SU-DHL-6 (cell line): Measurements from ENCODE around the gene PITPNC1.

Source experiments
- H2AFZ ChIP-seq: fragments of 200-600 bp; sonication (generic); 2 replicates; pipeline ENCODE4 v1.6.1; 2014; ENCODE audit warnings: low read depth, mild to moderate bottlenecking, moderate library complexity, mixed read lengths, antibody characterized with exemption, low read length; ENCODE audit not compliant: severe bottlenecking
- H3F3A ChIP-seq: fragments of 200-600 bp; shearing (Covaris generic); 2 replicates; pipeline ENCODE4 v1.6.0; 2016; ENCODE audit warnings: antibody characterized with exemption, mild to moderate bottlenecking; ENCODE audit not compliant: insufficient read depth
- H3K27ac ChIP-seq: fragments of 200-600 bp; sonication (generic); 2 replicates; pipeline ENCODE4 v1.5.1; 2016; ENCODE audit warnings: low read depth, mild to moderate bottlenecking, low read length, moderate library complexity, mixed read lengths
- H3K27me3 ChIP-seq: fragments of 200-600 bp; sonication (generic), shearing (Covaris generic); 2 replicates; pipeline ENCODE4 v1.6.0; 2014; ENCODE audit warnings: mild to moderate bottlenecking, low read length
- H3K36me3 ChIP-seq: fragments of 200-600 bp; sonication (generic); 2 replicates; pipeline ENCODE4 v1.6.1; 2014; ENCODE audit warnings: mild to moderate bottlenecking, low read length, mixed read lengths
- H3K4me2 ChIP-seq: fragments of 300-600, 200-600 bp; shearing (Covaris generic), sonication (generic); 2 replicates; pipeline ENCODE4 v1.6.0; 2014; ENCODE audit warnings: low read length, low read depth, mild to moderate bottlenecking; ENCODE audit not compliant: poor library complexity, severe bottlenecking
- H3K4me3 ChIP-seq: fragments of 200-600 bp; sonication (generic); 2 replicates; pipeline ENCODE4 v1.5.1; 2014; ENCODE audit warnings: antibody characterized with exemption, low read length, mild to moderate bottlenecking, mixed read lengths; ENCODE audit not compliant: insufficient read depth, poor library complexity, severe bottlenecking
- H3K79me2 ChIP-seq: fragments of 200-600 bp; sonication (generic); 2 replicates; pipeline ENCODE4 v1.6.1; 2014; ENCODE audit warnings: mild to moderate bottlenecking, low read length, moderate library complexity; ENCODE audit not compliant: insufficient read depth
- H3K9ac ChIP-seq: fragments of 200-600 bp; sonication (generic); 2 replicates; pipeline ENCODE4 v1.7.0; 2014; ENCODE audit warnings: mild to moderate bottlenecking, low read length
- H3K9me2 ChIP-seq: fragments of 200-600 bp; sonication (generic); replicated peaks from 2 replicates; pipeline ENCODE4 v1.6.1; 2014; ENCODE audit warnings: low read length; ENCODE audit not compliant: insufficient read depth
- H3K9me3 ChIP-seq: fragments of 200-600 bp; sonication (generic); 2 replicates; pipeline ENCODE4 v1.6.1; 2014; ENCODE audit warnings: low read length, mixed read lengths; ENCODE audit not compliant: insufficient read depth
- H4K20me1 ChIP-seq: fragments of 200-600 bp; sonication (generic); 2 replicates; pipeline ENCODE4 v1.6.1; 2014; ENCODE audit warnings: low read depth, mild to moderate bottlenecking, antibody characterized with exemption, low read length, moderate library complexity, mixed read lengths
- EZH2phosphoT487 ChIP-seq: fragments of 200-600 bp; sonication (generic), shearing (Covaris generic); conservative IDR thresholded peaks from 2 replicates; pipeline ENCODE4 v1.6.1; 2018; ENCODE audit warnings: mild to moderate bottlenecking, antibody characterized with exemption, low read length, moderate library complexity, mixed read lengths
- TF ChIP-seq, protein P1 (sequence below): fragments of 200-600 bp; sonication (generic); IDR thresholded peaks from one replicate; pipeline ENCODE4 v1.5.1; 2017; ENCODE audit warnings: antibody characterized with exemption, mild to moderate bottlenecking, low read length, moderate library complexity; ENCODE audit not compliant: insufficient read depth, poor library complexity, severe bottlenecking

PITPNC1 gene

GRCh38 chr17:67360880-67361279, 16.2 kb upstream of the PITPNC1 start:
- Histone ChIP-seq H3K9ac (no peak overlapping the region), H3K4me2 (no peak overlapping the region), H3K4me3 (no peak overlapping the region), H3K27ac (no peak overlapping the region), H3K9me2 (no peaks in the 10 kb centered on the region), H3F3A (no peaks in the 10 kb centered on the region), H3K79me2 (peaks cover 88% of the 10 kb centered on the region), H3K36me3 (peaks cover 20% of the 10 kb centered on the region; the same call in 1 of the 2 replicates), H2AFZ (no peak overlapping the region), H3K9me3 (no peaks in the 10 kb centered on the region), H4K20me1 (peaks cover 4% of the 10 kb centered on the region; the same call in 1 of the 2 replicates), H3K27me3 (no peaks in the 10 kb centered on the region)
- no peak for TF ChIP-seq EZH2phosphoT487
- TF ChIP-seq, protein P1, sequence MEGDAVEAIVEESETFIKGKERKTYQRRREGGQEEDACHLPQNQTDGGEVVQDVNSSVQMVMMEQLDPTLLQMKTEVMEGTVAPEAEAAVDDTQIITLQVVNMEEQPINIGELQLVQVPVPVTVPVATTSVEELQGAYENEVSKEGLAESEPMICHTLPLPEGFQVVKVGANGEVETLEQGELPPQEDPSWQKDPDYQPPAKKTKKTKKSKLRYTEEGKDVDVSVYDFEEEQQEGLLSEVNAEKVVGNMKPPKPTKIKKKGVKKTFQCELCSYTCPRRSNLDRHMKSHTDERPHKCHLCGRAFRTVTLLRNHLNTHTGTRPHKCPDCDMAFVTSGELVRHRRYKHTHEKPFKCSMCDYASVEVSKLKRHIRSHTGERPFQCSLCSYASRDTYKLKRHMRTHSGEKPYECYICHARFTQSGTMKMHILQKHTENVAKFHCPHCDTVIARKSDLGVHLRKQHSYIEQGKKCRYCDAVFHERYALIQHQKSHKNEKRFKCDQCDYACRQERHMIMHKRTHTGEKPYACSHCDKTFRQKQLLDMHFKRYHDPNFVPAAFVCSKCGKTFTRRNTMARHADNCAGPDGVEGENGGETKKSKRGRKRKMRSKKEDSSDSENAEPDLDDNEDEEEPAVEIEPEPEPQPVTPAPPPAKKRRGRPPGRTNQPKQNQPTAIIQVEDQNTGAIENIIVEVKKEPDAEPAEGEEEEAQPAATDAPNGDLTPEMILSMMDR: no peak

DNA sequence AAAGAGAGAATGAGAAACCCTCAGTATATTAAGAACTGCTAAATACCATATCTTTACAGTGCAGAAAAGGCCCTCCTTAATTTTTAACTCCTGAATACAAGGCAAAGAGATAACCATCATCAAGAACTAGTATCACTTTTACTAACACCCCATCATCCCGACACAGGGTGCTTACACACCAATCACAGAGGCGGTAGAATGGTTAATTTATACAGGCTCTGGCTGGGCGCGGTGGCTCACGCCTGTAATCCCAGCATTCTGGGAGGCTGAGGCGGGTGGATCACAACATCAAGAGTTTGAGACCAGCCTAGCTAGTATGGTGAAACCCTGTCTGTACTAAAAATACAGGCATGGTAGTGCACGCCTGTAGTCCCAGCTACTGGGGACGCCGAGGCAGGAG, 14.9 kb upstream of the PITPNC1 start:
- Histone ChIP-seq H3F3A (no peaks in the 10 kb centered on the region), H3K79me2 (peaks cover 89% of the 10 kb centered on the region), H3K4me2 (no peak overlapping the region), H3K9ac (no peak overlapping the region), H3K4me3 (no peak overlapping the region), H3K27ac (no peak overlapping the region), H2AFZ (no peak overlapping the region), H4K20me1 (peaks cover 4% of the 10 kb centered on the region; the same call in 1 of the 2 replicates), H3K9me3 (no peaks in the 10 kb centered on the region), H3K9me2 (no peaks in the 10 kb centered on the region), H3K27me3 (no peaks in the 10 kb centered on the region), H3K36me3 (peaks cover 19% of the 10 kb centered on the region; the same call in 1 of the 2 replicates)
- TF ChIP-seq, protein P1: no peak
- no peak for TF ChIP-seq EZH2phosphoT487

GRCh38 chr17:67364847-67365737, 12.0 kb upstream of the PITPNC1 start:
- H3K27me3 ChIP-seq: no peaks in the 10 kb centered on the region
- H4K20me1 ChIP-seq: peaks cover 4% of the 10 kb centered on the region; the same call in 1 of the 2 replicates
- H3K36me3 ChIP-seq: 0 out of 2 replicates have a peak, but pooled peaks cover 5% of the 10 kb centered on the region
- H3F3A ChIP-seq: no peaks in the 10 kb centered on the region
- peak overlapping the region; percentile 95 for H3K9ac ChIP-seq
- no peaks in the 10 kb centered on the region for H3K9me2 ChIP-seq
- no peaks in the 10 kb centered on the region for H3K9me3 ChIP-seq
- TF ChIP-seq EZH2phosphoT487: no peak
- TF ChIP-seq, protein P1: no peak
- peak overlapping the region; percentile 88 for H3K4me2 ChIP-seq
- H3K27ac ChIP-seq: peak overlapping the region; percentile 12; the same call in 1 of the 2 replicates
- H3K79me2 ChIP-seq: peaks cover 62% of the 10 kb centered on the region
- H3K4me3 ChIP-seq: peak overlapping the region; percentile 91
- H2AFZ ChIP-seq: no peak overlapping the region
